Measurements from ENCODE around the gene KL.

Gene KL

DNA sequence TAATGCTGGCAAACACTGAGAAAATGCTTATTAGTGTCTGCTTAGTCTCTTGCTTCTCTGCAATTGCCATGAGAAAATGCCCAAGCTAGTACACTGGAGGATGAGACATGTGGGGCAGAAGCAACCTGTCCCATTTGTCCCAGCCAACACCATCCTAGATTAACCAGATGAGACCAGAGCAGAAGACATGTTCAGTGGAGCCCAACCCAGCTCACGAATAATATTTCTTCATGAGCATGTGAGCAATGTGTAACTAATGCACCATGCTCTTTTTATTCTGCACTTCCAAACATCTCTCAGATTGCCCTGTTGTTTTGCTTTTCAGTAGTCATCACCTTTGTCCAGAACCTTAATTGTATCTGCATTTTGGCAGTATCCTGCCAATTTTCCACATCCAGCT is 21.4 kb downstream of the KL start:
- DNase-seq (ENCODE audit: low spot score): no peak

DNA sequence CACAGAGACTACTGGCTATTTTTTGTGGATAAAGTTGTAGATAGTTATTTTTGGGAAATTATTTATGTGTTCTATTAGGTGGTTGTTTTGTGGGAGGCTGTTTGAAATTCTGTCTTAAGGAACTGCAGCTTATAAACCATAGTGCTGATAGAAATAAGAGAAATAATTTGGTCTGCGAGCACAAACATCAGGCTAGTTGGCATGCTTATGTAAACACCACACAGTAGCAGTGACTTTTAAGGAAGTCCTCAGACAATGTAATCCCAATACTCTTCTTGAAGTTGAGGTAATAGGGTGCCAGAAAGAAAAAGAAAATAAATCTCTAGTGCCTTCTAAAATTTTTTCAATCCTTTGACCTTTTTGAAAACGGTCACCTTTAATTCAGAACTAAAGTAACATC is 23.9 kb downstream of the KL start:
- DNase-seq (ENCODE audit: low spot score): no peak

DNA sequence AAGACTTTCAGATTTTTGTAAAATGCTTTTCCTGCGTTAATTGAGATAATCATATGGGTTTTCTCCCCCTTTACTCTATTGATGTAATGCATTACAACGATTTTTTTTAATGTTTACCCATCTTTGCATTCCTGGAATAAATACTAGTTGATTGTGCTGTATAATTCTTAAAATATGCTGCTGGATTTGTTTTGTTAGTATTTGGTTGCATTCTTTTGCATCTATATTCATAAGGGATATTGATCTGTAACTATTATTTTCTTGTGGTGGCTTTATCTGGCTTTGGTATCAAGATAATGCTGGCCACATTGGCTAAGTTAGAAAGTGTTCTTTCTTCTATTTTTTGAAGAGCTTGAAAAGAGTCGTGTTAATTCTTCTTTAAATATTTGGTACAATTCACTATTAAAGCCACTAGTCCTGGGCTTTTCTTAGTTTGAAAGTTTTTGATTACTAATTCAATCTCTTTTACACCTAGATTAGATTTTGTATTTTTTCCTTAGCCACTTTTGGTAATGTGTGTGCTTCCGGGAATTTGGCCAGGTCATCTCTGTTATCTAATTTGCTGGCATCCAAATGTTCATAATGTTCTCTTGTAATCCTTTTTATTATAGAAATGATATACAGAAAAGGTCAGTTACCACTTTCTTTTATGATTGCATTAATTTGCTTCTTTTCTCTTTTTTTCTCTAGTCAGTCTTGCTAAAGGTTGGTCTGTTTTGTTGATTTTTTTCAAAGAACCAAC is 29.8 kb downstream of the KL start:
- DNase-seq (ENCODE audit: low spot score): no peak

DNA sequence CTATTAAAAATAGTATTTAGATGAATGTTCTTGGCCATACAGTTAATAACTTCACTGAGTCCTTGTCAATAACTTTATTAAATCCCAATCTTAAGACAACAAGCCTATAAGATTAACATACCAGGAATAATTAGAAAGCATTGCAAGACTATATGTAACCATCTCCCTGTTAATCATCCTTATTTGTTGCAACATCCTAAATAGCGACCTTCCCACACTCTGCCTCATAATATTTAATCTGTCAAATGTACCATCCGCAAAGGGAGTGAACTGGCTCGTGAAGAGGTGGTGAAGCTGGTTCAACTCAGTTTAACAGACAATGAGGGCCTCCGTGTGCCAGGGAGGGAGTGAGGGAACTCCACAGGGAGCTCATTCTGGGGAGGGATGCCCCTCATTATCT is 33.9 kb downstream of the KL start:
- no peak for DNase-seq (ENCODE audit: low spot score)

DNA sequence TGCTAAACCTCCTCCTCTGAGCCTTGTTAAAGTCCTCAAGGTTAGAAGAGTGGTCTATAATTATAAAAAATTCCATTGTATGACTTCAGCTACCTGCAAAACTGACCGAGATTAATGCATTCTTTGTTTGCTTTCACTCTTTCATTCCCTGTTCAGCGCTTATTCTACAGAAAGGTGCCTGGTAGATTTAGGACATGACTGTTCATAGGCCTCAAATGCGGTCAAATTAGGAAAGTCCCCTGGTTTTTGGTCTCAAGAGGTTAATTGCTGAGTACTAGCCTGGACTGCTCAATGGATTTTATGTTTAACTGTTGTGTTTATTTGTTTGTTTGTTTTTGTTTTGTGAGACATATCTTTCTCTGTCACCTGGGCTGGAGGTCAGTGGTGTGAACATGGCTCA is 35.4 kb downstream of the KL start:
- DNase-seq (ENCODE audit: low spot score): no peak

DNA sequence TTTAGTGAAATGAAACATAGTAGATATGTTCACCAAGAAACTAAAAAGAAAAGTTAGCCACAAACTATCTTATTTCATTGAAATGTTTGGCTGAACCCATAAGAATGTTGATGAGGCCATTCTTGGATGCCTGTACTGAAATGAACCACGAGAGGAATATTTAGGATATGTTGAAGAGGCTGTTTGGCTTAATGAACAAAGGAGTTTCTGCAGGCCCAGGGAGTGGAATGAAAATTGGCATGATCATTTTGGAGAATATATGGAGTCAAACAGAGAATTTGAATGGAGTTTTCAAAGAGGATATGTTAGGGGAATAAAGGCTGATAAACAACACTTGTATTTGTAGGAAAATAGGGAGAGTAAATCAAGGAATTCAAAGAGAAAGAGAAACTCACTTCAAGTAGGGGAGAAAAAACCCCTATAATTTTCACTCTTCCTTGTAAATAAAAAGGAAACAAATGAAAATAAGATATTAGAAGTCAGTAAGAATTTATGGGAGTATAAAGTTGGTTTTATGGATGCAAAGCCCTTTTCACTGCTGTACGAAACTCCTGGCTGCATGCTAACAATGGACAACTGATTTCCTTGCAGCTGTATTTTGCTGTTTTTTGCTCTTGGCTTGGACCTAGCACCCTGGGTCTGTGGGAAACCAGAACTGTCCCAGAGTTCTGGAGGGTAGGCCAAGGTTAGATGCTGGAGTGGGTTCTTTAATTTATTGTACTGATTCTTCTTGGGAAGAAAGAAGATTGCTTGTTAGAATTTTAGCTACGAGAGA is 36.5 kb downstream of the KL start:
- peak; percentile 71 for DNase-seq (ENCODE audit: low spot score)

DNA sequence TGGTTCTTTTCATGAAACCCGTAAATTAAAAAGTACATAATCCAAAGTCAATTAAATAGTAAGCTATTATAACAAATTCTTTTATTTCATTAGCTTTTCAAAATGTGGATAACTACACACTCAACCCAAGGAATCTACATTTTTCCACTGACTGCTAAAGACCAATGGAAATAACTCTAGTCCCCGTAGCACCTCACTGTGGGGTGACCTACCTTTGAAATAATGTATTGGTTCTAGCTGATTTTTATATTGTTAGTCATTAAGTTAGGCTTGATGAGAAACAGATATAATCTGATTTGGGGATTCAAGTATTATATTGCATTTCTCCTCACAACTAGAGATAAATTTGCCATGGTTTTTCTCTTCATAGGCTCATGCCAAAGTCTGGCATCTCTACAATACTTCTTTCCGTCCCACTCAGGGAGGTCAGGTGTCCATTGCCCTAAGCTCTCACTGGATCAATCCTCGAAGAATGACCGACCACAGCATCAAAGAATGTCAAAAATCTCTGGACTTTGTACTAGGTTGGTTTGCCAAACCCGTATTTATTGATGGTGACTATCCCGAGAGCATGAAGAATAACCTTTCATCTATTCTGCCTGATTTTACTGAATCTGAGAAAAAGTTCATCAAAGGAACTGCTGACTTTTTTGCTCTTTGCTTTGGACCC is 37.3 kb downstream of the KL start:
- peak; percentile 4 for DNase-seq (ENCODE audit: low spot score)

DNA sequence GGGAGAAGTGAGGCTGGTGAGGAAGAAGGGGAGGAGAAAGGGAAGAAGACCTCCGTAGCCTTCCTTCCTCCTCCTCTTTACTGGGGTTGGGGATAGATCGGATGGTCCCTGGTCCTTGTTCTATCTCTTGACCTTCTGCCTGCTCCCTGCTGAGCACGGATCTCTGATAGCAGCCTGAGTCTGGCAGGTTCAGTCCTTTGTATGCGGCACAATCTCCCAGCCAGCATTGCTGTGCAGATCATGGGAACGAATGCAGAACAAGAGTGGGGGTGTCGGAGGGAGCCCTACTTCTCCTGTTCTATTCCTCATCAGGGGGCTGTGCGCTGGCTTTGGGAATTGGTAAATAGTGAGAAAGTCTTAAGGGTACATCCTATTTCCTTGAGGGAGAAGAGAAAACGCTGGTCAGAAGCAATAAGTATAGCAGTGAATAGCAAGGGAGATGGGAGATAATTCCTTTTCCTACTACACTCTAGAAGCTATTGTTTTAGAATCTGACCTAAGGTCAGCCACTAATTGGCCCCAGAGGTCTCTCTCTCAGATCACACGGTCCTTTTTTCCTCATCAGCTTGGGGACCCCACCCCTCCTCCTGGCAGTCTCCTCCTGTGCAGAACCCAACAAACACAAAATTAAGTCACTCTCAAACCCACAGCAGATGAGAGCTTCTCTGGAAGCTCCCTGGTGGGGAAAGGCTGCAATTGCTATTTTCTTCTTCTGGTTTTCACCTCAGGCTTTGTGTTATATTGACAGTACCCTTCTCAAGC is 41.0 kb downstream of the KL start:
- peak; percentile 24 for DNase-seq (ENCODE audit: low spot score)

DNA sequence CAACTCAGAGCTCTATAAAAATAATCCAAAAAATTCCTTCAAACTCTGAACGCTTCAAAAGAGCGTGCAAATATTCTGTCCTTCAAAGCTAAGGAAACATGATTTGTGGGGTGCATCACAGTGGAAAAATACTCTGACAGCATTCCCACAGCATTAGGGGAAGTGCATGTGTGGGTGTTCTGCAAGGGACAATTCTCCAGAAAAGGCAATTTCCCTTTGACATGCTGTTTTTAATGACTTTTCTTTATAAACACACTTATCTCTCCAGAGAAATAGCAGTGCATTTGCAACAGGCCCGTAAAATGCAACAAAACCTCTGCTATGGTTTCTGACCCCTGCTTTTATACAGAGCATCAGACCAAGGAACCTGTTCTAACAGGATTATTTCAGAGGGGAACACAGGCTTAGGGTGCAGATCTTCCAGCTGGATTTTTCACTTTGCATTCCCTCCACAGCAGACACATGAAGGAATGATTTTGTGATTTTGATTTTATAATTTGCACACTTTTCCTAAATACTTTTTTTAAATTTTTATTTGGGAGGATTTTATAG is 42.6 kb downstream of the KL start:
- DNase-seq (ENCODE audit: low spot score): no peak

DNA sequence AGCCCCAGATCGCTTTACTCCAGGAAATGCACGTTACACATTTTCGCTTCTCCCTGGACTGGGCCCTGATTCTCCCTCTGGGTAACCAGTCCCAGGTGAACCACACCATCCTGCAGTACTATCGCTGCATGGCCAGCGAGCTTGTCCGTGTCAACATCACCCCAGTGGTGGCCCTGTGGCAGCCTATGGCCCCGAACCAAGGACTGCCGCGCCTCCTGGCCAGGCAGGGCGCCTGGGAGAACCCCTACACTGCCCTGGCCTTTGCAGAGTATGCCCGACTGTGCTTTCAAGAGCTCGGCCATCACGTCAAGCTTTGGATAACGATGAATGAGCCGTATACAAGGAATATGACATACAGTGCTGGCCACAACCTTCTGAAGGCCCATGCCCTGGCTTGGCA is 44.6 kb downstream of the KL start:
- DNase-seq (ENCODE audit: low spot score): no peak

DNA sequence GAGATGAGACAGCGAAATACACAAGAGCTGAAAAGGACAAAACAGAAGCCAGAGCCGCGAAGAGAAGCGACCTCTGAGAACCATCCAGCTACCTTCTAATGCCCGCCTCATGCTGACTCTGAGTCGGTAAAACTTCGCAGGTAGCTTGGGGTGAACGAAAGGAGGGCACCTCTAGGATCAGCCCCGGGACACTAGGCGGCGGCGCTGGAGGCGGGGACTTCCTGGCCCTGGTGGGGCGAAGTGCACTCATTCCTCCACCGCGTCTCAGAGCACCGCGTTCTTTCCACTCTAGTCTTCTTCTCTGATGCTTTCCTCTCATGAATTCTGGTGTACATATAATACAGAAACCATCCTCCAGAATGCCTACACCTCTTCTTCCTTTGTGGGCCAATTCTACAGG is 50.1 kb downstream of the KL start:
- DNase-seq (ENCODE audit: low spot score): no peak

DNA sequence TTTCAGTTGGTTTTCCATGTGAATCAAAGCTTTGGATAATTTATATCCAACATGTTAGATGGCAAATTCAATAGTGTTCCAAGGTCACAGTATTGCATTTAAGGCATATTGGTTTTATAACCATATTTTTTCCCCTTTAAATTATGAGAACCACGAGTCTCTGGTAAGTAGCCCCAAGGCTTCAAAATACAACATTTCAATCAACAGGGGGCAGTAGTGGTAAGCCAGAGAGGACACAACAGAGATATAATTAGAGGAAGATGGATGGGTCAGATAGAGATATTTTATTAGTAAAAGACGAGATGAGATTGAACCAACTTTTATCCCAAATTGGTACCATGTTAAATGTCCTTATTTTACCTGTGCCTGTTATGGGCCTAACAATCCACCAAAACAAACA is 53.1 kb downstream of the KL start:
- no peak for DNase-seq (ENCODE audit: low spot score)

DNA sequence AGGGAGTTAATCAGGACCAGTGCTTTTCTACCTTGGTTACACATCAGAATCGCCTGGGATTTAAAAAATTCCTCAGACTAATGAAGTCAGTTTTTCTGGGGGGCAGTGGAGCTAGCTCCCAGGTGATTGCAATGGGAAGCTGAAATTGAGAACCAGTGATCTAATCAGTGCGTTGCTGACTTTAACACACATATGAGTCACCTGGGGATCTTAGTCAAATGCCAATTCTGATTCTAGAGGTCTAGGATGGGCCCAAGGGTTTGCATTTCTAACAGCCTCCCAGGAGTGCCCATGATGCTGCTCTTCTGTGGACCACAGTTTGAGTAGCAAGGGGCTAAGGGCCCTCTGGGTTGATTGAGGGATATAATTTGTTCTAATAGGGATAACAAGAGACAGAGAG is 54.5 kb downstream of the KL start:
- DNase-seq (ENCODE audit: low spot score): no peak

DNA sequence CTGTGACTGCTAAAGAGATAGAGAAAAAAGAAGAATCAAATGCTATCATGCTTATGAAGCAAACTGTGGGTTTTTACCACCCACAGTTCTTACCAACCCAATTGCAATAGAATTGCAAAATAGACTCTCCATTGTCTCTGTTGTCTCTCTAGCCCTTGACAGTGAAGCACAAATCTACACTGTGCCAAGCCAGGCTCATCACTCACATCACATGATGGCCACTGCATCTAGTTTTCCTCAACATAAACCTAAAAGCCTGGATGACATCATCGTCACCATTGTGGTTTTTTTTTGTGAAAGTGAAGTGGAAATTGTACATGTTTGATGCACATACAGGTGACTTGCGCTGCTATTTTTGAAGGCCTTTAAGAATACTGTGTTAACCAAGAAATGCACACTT is 56.1 kb downstream of the KL start:
- no peak for DNase-seq (ENCODE audit: low spot score)

DNA sequence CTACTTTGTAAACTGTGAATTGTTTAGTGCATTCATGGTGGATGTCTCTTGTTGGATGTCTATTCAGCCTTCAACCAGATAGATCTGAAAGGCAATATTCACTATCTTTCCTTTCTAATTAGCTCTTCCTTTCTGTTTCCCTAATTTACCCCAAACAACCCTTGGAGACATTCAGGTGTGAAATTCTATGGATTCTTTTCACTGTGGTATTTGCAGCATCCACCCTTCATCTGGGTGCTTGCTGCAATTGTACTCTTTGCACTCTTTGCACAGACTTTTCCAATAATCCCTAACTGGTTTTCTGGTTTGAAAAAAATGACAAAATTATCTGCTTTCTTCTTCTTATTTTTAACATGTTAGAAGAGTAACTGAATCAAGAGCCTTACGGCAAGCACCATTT is 56.5 kb downstream of the KL start:
- no peak for DNase-seq (ENCODE audit: low spot score)

DNA sequence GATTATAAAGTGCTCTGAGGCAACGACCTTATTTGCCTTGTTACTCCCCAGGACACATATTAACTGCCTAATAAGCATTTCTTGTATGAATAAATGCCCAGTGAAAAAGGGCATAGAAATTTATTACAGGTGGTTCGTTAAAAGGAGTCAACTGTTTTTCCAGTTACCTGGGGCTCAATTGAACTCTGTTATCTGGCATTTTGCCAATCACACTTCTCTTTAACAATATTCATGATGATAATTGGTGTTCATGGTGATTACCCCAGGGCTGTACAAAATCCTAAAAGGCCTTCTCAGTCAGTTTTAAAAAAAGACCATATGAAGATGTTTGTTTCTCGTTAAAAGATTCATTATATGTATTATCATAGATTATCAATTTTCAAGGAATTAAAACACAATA is 57.1 kb downstream of the KL start:
- DNase-seq (ENCODE audit: low spot score): no peak

DNA sequence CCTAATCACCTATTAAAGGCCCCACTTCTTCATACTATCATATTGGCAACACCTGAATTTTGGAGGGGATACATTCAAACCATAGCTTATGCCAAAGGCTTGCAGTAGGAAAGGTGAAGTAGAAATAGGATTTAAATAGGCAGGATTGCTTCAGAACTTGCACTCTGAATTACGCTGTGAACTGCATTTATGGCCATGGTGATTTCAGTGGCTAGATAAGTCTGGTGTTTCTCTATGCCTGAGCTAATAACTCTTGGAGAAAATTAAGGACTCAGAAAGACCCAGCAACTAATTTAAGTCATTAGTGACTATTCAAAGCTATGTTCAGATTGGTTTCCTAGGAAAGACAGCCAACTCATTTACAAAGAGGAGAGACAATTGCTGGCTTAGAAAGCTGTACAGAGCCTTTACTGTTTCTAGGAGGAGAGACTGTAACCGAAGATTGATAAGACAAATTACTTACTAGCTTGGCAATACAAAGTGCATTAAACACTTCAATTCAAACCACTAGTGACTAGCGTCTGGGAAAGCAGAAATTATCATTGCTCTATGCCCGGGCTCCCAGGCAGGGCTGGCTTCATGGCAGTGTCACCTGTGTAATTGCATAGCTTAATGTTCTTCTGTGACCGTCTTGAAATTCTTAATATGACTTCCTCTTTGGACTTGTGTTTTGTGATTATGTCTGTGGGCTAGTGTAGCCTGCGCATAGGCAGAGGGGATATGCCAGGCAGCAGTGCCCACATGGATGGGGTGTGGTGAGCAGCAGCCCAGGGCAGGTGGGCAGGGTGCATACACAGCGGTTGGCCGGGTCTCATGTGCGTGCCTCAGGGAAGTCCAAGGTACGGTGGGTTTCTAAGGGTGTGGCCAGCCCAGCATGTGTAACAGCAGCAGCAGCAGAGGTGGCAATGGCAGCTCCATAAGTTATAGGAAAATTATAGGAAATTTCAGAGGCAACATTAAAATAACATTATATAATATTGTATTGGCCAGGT is 60.1 kb downstream of the KL start:
- DNase-seq (ENCODE audit: low spot score): no peak

DNA sequence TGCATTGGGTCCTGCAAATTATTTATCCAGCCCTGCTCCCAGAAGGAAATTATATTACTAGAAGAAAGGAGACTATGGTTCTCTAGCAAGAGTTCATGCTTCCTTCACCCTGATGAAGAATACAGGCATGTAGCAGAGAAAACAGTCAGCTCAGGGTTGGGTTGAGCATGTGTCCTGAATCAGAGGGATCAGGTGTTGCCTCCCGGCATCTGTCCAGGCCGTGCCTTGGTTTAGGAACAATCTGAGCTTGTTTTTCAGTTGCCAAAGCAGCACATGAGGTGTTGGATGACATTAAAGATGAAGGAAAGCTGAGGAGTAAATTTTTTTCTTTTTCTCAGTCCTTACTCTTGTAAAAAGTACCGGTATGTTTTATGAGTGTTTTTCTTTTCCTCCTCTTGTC is 62.0 kb downstream of the KL start:
- DNase-seq (ENCODE audit: low spot score): no peak

DNA sequence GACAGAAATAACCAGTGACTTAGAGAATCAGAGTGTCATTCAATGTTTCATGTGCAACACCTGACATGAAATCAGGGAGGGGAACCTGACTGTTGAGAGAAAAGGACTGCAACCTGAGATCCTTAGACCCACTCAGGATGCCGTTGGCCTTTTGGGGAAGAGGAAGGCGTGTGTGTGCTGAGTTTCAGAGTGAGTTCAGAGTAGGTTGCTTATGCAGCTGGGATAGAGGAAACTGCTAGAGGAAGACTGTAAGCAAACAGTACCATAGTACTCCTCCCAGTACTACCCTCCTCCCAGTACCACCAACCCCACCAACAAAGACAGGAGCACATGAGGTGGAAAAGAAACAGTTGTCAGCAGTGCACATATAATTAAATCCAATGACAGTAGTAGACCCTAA is 63.7 kb downstream of the KL start:
- no peak for DNase-seq (ENCODE audit: low spot score)

DNA sequence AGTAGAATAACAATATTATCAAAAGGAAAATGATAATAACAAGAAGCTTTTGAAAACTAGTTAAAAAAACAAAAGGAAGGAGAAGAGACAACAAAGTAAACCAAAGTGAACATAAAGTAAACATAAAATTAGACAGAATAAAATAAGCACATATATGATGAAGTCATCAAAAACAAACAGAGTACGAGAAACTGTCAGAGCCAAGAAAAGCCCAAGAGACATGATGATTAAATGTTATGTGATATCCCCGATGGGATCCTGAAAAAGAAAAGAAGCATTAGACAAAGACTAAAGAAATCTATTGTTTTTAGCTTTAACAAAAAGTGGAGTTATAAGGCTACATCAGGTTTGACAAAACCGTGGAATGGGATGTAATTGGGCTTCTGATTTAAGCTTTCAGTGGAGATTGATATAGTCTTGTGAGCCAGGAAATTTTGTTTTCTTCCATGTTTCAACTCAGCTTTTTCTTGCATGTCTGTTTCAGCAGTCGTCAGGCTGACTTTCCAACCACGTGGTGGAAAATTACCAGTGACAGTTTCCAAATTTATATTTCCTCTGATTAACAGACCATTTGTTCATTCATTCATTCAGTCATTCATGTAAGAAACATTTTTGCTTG is 64.9 kb downstream of the KL start:
- DNase-seq (ENCODE audit: low spot score): no peak

DNA sequence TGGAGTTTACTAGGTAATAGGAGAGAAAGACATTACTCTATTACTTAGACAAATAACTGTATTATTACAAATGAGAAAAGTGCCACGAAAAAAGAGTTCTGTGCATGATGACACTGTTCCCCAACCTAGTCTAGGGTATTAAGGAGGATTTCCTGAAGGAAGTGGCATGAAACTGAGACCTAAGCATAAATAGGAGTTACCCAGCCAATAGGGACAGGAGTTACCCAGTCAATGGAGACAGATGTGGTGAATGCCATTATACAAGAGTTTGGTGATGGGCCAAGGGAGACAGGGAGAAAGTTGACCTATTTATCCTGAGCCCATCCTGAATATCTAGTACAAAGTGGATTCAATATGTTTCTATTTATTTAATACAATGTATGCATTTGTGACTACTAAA is 65.4 kb downstream of the KL start:
- DNase-seq (ENCODE audit: low spot score): no peak
